NOMO-1 treated with DMSO at 0.1 percent for 48 hours (cell line): ENCODE results near the gene DOLPP1.

Experiments used
- DNase-seq: peaks from one replicate; lab custom pipeline; 2025; ENCODE audit not compliant: unreplicated experiment; lab: John Stamatoyannopoulos, UW

DOLPP1 gene

DNA sequence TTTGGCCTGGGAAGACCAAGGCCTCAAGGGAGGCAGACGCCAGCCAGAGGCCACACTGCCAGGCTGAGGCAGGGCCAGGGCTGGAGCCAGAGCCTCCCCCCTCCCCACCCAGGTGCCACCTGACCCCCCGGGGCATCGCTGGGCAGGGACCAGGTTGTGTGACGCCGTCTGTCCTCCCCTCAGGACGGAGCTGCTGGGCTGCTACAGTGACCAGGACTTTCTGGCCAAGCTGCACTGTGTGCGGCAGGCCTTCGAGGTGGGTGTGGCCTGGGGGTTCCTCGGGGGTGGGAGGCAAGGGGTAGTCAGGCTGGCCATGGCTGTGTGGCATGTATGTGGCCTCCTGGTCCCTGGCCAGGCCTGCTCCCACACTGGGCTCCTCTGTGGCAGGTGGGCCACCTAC lies 17.9 kb upstream of the DOLPP1 start:
- no peak for DNase-seq

DNA sequence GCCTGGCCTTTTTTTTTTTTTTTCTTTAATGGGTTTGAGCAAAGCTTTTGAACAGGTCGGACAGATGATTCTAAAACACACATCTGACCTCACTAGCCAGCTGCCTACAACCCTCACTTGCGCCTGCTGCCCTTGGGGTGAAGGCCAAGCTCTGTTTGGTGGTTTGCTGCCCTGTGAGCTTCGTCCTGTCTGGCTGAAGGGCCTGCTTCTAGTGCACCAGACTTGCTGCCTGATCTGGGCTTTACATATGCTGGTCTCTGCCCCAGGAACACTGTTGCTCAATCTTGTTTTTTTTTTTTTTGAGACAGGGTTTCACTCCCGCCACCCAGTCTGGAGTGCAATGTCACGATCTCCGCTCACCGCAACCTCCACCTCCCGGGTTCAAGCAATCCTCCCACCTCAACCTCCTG lies 16.4 kb upstream of the DOLPP1 start:
- DNase-seq: no peak

DNA sequence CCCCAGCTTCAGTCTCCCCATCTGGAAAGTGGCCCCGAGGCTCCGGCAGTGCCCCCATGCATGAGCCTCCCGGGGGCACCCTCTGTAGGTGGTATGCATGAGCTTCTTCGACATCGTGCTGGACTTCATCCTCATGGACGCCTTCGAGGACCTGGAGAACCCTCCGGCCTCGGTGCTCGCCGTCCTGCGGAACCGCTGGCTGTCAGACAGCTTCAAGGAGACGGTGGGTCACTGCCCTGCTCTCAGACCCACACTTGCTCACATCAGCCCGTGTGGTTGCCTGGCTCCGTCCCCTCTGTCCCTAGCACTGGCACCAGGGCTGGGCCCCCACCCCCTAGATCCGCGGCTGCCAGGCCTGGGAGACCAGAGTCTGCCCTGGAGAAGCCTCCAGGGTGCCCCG lies 12.8 kb upstream of the DOLPP1 start:
- no peak for DNase-seq

DNA sequence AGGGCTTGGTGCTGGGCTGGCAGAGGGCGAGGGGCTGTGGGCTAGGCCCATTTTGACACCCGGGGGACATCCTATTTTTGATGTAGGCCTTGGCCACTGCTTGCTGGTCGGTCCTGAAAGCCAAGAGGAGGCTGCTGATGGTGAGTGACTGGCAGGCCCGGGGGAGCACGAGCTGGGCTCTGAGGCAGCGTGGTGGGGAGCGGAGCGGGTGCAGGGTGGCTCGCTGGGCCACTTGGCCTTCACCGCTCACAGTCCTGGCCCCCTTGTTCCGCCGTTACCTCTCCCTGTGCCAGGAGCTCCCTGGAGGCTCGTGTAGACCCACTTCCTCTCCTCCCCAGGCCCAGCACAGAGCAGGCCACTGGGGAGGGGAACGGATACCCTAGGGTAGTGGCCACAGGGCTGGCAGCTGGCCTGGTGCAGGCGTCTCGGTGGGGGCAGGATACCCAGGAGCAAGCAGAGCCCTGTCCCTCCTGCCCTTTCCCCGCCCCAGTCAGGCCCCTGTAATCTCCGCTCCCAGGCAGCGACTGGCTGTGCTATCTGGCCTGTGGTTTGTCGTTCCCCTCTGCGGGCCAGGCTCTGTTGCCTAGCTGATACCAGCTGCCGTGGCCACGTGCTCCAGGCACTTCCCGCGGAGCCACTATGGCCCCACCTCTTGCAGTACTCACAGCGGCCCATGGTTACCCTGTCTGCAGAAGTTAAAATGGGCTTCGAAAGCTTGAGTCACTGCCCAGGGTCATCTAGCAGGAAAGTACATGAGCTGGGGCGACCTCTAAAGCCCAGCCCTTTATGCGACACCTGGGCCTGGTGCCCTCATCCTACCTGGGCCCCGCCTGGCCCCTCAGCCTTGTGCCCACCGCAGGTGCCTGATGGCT lies 11.7 kb upstream of the DOLPP1 start:
- peak; percentile 87 for DNase-seq

DNA sequence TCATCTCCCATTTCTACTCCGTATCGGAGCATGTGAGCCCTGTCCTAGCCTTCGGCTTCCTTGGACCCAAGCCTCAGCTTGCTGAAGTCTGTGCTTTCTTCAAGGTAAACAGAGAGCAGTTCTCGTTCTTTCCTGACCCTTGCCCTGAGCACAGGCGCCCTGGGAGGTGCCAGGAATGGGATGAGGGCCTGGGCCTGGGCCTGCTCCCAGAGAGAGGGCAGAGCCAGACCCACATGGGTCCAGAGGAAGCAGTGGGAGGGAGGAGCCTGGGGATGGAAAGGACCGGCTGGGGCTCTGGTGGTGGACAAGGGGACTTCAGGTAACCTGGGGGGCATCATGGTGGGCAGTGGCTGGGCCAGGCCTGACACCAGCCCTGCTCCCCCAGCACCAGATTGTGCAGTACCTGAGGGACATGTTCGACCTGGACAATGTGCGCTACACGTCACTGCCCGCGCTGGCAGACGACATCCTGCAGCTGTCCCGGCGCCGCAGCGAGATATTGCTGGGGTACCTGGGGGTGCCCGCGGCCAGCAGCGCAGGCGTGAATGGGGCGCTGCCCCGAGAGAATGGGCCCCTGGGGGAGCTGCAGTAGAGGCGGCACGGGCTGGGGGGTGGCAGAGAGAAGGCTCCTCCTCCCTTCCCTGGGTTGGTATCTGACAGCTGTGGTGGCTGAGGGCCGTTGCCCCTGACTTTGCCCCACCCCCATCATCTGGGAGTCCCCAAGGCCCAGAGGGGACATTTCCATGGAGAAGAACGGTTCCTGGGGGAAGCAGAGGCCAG lies 10.9 kb upstream of the DOLPP1 start:
- no peak for DNase-seq

DNA sequence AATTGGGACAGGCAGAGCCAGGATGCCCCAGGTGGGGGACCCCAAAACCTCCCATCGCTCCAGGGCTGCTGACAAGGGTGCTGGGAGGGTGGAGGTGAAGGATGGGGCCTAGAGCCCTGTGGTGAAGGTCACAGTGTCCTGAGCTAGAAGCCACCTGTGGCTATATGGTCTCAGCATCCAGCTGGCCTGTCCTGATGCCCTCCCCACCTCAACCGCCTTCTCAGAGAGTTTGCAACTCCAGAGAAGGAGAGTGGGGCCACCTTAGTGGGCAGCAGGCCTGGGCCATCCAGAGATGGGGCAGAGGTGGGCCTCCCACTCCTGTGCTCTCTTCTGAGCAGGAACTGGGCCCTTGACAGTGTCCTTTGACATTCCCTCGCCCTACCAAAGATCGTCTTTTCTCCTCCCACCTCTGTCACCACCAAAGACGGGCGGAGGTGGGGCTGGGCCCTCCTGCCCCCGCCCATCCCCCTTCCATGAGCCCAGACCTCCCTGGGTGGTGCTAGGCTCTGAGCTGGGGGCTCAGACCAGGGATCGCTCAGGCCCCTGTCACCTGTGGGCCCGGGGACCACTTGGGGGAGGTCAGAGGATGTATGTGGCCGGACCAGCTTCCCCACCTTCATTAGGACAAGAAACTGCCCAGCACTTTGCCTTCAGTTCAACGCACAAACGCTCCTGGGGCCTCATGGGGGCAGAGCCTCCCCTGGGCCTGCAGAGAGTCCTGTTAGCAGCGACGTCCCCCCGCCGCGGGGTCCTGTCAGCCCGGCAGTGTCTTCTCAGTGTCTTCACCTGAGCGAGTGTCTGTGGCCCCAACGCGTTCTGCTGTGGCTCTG lies 10.0 kb upstream of the DOLPP1 start:
- DNase-seq: no peak

DNA sequence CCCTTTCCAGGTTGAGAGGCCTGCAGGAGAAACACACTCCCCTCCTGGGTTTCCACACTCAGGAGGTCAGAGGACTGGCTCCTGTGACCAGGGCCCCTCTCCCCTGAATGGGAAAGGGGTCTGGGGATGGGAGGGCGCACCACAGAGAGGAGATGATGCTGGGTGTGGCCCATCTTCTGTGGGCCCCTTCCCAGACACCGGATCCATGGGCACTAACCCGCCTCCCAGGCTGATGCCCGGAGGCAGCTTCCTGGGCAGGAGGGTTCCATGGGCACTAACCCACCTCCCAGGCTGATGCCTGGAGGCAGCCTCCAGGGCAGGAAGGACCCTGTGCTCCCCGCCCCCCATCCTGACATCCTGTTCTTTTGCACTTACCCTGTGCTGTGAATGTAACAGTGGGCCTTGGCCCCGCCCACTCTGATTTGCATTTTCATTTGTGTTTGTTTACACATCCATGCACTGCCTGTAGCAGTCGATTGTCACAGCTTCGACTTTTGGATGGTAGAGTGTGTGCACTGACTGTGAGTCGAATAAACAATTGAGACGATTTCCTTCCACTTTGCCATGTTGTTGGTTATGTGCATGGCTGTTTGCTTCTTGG lies 9.3 kb upstream of the DOLPP1 start:
- DNase-seq: no peak

DNA sequence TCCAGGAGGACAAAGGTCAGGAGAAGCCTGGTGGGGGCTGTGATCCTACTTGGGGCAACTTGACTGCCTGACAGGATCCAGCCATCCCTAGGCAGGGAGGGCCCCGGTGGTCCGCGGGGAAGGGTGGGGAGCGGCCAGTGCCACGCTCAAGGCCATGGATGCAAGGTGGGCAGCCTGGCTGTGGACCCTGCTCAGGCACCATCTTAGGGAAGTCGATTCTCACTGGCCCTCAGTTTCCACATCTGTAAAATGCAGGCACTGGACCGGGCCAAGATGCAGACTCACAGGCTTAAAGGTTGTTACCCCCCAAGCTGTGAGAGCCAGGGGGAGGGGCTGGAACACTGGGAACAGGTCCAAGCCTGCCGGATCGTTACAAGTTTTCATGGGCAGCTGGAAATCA lies 8.7 kb upstream of the DOLPP1 start:
- DNase-seq: no peak

DNA sequence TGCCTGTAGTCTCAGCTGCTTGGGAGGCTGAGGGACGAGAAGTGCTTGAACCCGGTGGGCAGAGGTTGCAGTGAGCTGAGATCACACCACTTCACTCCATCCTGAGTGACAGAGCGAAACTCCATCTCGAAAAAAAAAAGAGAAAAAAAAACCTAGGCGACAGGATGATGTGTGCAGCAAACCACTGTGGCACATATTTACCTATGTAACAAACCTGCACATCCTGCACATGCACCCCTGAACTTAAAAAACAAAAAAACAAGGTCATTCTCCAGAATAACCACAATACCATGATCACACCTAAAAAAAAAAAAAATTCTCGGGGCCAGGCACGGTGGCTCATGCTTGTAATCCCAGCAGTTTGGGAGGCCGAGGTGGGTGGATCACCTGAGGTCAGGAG lies 7.5 kb upstream of the DOLPP1 start:
- DNase-seq: no peak

DNA sequence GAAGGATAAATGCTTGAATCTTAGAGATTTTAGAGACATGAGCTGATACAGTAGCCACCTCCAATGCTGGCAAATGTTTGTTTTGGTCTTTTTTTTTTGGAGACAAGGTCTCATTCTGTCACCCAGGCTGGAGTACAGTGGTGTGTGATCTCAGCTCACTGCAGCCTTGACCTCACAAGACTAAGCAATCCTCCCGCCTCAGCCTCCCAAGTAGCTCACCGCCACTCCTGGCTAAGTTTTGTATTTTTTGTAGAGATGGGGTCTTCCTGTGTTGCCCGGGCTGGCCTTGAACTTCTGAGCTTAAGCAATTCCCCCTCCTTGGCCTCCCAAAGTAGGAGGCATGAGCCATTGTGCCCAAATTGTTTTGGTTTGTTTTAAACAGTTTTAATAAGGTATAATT lies 6.8 kb upstream of the DOLPP1 start:
- DNase-seq: no peak

DNA sequence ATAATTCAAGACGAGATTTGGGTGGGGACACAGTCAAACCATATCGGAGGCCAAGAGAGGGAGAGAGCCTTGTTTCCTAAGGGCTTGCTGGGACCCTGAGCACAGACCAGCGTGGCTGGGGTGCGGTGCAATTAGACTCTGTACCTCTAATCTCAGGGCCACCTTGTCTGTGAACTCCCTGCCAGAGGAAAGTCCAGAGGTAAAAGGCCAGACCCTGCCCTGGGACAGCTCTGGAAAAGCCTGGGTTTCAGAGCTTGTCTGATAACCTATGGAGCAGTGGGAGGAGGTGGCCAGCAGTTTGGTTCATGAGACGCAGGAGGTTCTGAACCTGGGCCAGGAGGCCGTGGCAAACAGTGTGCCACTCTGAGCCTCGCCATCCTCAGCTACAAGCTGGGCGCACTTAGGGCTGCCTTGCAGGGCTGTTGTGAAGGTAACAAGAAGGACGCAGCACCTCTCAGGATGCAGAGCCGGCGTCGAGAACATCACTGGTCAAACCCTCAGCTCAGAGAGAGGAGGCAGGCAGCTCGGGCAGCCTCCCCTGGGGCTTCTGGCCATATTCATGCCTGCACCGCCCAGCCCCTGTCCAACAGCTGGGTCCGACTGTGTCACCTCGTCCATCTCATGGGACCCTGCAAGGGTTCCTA lies 4.8 kb upstream of the DOLPP1 start:
- no peak for DNase-seq

DNA sequence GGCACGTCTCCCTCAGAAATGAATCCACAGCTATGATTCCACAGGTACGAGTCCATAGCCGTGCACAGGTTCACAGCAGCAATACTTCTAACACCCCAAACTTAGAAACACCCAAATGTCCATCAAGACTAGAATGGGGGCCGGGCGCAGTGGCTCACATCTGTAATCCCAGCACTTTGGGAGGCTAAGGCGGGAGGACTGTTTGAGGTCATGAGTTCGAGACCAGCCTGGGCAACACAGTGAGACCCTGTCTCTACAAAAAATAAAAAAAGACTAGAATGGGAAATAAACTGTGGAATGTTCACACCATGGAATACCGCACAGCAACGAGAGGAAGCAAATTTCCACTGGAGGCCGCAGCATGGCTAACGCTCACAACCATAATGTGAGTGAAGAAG lies 4.3 kb upstream of the DOLPP1 start:
- no peak for DNase-seq

DNA sequence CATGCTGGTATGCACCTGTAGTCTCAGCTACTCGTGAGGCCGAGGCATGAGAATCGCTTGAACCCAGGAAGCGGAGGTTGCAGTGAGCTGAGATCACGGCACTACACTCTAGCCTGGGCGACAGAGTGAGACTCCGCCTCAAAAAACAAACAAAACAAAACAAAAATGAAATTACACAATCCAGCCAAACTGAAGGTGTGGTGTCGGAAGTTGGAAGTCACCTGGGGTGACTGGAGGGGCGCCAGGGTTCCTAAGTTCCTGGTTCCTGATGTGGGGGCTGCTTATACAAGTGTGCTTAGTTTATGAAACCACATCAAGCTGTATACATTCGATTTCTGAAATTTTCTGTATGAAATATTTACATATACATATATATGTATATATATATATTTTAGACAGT lies 3.7 kb upstream of the DOLPP1 start:
- DNase-seq: no peak

DNA sequence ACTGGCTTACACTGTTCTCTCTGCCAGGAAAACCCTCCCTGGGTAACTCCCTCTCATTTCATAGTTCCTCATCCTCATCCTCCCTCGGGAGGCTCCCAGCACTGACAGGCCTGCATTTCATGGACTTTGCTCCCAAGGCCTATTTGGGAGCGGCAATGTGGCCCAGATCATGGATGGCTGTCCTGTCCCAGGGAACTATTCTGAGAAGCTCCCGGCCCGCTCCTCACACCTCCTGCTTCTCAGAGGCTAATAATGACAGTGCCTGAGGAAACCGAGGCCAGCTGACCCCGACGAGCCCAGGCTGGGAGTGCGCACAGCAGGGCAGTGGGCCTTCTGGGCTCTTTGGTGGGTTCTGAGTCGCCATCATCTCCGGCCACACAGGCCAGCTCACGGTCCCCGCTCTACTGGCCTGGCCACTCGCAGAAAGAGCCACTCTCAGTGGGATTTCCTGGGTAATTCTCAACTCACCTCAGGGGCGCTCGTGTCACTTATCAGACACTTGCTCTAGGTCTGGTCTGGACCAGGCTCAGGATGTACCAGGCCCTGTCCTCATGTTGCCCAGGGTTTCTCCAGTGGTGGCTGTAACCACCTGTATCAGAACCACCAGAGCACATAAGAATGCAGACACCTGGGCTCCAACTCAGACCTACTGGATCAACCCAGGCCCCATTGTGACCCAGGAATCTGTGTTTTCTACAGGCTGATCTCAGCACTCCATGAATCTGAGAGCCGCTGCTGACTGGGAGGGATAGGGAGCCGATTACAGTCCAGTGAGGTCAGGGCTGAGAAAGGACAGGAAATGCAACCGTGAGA lies 2.0 kb upstream of the DOLPP1 start:
- DNase-seq: no peak

DNA sequence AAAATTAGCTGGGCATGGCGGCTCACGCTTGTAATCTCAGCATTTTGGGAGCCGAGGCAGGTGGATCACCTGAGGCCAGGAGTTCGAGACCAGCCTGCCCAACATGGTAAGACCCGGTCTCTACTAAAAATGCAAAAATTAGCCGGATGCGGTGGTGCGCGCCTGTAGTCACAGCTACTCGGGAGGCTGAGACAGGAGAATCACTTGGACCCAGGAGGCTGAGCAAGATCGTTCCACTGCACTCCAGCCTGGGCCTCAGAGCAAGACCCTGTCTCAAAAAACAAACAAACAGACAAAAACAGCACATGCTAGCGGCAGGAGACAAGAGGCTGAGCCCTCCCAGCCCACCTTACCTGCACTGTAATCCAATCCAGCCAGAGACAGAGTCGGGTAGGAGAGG lies 1.1 kb upstream of the DOLPP1 start:
- no peak for DNase-seq

DNA sequence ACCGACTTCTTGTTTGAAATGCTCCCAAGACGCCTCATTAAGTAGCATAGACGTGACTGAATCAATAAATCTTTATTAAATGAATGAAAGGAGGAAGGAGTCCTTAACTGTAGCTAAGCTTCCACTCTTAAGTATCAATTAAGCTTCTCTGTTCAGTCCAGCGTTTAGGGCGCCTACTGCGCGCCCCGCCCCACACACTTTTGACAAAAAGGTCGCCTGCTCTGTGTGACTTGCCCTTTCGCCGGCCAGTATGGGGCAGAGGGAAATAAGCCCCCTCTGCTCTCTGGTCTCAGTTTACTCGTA lies 662 bp upstream of the DOLPP1 start:
- DNase-seq: peak; percentile 5

DNA sequence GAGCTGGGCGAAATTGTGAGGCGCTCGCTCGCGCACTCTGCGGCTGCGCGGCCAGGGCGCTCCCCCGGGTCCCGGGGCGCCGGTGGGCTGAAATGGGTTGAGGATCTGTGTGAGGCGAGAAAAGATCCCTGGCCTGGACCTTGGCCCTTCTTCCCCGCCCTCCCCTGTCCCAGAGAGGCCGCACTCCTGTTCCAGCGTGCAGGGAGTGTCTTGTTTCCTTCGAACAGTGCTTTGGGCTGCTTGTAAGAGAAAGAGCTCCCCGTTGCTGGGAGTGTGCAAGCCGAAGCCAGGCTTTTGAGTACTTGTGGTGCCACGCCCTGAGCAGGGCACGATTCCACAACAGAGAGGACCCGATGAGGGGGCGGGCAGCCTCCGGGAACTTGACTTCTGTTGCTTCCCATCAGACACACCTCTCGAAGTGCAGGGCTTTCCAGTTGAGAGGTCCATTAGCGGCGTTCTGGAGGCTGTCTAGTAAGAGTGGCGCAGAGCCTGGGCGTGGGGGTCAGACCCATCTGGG lies 535 bp downstream of the DOLPP1 start:
- peak; percentile 17 for DNase-seq

DNA sequence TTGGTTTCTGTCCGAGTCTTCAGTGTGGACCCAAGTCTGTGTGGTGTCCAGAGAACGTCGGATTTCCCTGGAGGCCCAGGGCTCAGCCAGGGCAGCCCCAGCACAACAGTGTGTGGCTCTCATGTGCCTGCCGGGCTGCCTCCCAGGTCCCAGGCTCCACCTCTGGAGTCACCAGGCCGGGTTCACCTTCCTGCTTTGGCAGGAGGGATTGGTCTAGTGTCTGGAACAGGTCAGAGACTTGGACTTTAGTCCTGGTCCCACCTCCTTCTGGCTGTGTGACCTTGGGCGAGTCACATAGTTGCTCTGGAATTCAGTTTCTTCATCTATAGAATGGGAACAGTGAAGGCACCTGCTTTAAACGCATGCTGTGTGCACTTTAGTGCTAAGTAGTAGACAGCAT lies 3.2 kb downstream of the DOLPP1 start:
- DNase-seq: no peak

DNA sequence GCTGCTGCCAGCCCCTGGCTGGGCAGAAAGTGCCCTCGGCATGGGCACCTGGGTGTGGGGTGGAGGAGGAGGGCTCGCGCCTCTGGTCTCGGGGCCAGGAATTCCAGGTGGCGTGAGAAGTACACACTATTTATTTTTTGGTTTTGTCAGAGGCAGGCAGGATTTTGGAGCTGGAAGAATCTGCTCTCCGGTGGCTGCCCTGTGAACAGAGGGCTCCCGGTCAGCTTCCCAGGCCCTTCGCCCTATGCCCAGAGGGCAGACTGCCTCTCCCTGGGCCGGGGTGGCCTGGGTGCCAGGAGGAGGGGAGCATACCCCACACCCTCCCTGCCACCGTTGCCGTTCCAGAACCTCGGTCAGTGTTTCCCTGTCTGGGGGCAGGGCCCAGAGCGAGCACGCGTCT lies 8.3 kb downstream of the DOLPP1 start:
- no peak for DNase-seq
